ENCODE measurements around the gene RABGAP1L.

The RABGAP1L gene

GRCh38 chr1:174923820-174924219 is 764.5 kb downstream of the RABGAP1L start:
- H3K4me3 ChIP-seq (ENCODE audit: low read depth, low read length), result no peak overlapping the region
- no peak for DNase-seq (ENCODE audit: low read depth, low spot score)
- POLR2A ChIA-PET, result no interaction called here

GRCh38 chr1:174928541-174928940 is 769.2 kb downstream of the RABGAP1L start:
- DNase-seq (ENCODE audit: low read depth, low spot score), result no peak
- ChIA-PET POLR2A (no interaction called here), CTCF (no interaction called here)
- TF ChIP-seq CTCF (IDR thresholded peaks at IDR 0.05; ENCODE audit: insufficient read depth, low read length, missing control alignments), result no peak
- no peak overlapping the region for H3K4me3 ChIP-seq (ENCODE audit: low read depth, low read length)

More at GRCh38 chr1:174923820-174924219, 764.5 kb downstream of the RABGAP1L start:
- CTCF ChIA-PET, result no interaction called here
- no peak for TF ChIP-seq CTCF (IDR thresholded peaks at IDR 0.05; ENCODE audit: insufficient read depth, low read length, missing control alignments)

GRCh38 chr1:174931214-174931613 is 771.9 kb downstream of the RABGAP1L start:
- DNase-seq (ENCODE audit: low read depth, low spot score), result no peak
- POLR2A ChIA-PET, result no interaction called here
- no peak overlapping the region for H3K4me3 ChIP-seq (ENCODE audit: low read depth, low read length)
- TF ChIP-seq CTCF (IDR thresholded peaks at IDR 0.05; ENCODE audit: insufficient read depth, low read length, missing control alignments), result no peak
- CTCF ChIA-PET, result no interaction called here

GRCh38 chr1:174932587-174932986 is 773.3 kb downstream of the RABGAP1L start:
- CTCF ChIA-PET, result no interaction called here
- H3K4me3 ChIP-seq (ENCODE audit: low read depth, low read length), result no peak overlapping the region

GRCh38 chr1:174935961-174936727 is 776.8 kb downstream of the RABGAP1L start:
- no peak for TF ChIP-seq CTCF (IDR thresholded peaks at IDR 0.05; ENCODE audit: insufficient read depth, low read length, missing control alignments)
- ChIA-PET POLR2A (interaction anchor here (0.6 kb wide), 1 partner anchor 381 kb away, joined by 3 read pairs; no protein-coding TSS in a partner anchor), CTCF (no interaction called here)
- no peak for DNase-seq (ENCODE audit: low read depth, low spot score)
- no peak overlapping the region for H3K4me3 ChIP-seq (ENCODE audit: low read depth, low read length)

More at GRCh38 chr1:174932587-174932986, 773.3 kb downstream of the RABGAP1L start:
- POLR2A ChIA-PET, result no interaction called here
- no peak for DNase-seq (ENCODE audit: low read depth, low spot score)
- no peak for TF ChIP-seq CTCF (IDR thresholded peaks at IDR 0.05; ENCODE audit: insufficient read depth, low read length, missing control alignments)

GRCh38 chr1:174938281-174939007 is 779.1 kb downstream of the RABGAP1L start:
- no peak overlapping the region for H3K4me3 ChIP-seq (ENCODE audit: low read depth, low read length)
- ChIA-PET CTCF (no interaction called here), POLR2A (no interaction called here)

More at GRCh38 chr1:174938281-174939007, 779.1 kb downstream of the RABGAP1L start:
- TF ChIP-seq CTCF (IDR thresholded peaks at IDR 0.05; ENCODE audit: insufficient read depth, low read length, missing control alignments), result no peak
- no peak for DNase-seq (ENCODE audit: low read depth, low spot score)
